Stimulated activated naive CD8-positive, alpha-beta T cell treated with anti-CD3 and anti-CD28 coated beads, Interleukin-15, Interleukin-2, amounts not matched to agents 100 ng/mL and 50 ng/mL, for 24 hours (primary cell): ENCODE measurements around the gene UQCRFS1.
A peak's percentile ranks its signal among the peaks of the same experiment; 100 is the strongest.
"Not testable (repeated sequence)": the region's sequence is repeated elsewhere in the genome, so short reads cannot be mapped to it uniquely, and the experiment has no call there.

ENCODE experiments used
- H3K27ac Mint-ChIP-seq: one replicate; pipeline ENCODE4 v1.8.0; 2021; ENCODE audit warnings: mild to moderate bottlenecking, mixed read lengths
- H3K27me3 Mint-ChIP-seq: one replicate; pipeline ENCODE4 v1.8.0; 2021; ENCODE audit warnings: mixed read lengths
- H3K36me3 Mint-ChIP-seq: one replicate; pipeline ENCODE4 v1.8.0; 2021; ENCODE audit warnings: low read depth, mixed read lengths
- H3K4me1 Mint-ChIP-seq: one replicate; pipeline ENCODE4 v1.8.0; 2021; ENCODE audit warnings: low read depth, mixed read lengths
- H3K4me3 Mint-ChIP-seq: one replicate; pipeline ENCODE4 v1.8.0; 2021; ENCODE audit warnings: mild to moderate bottlenecking, mixed read lengths
- H3K9me3 Mint-ChIP-seq: one replicate; pipeline ENCODE4 v1.8.0; 2021; ENCODE audit warnings: mixed read lengths

UQCRFS1 gene

GRCh38 chr19:29239213-29239776 is 26.3 kb upstream of the UQCRFS1 start:
- no peaks in the 10 kb centered on the region for H3K4me1 Mint-ChIP-seq
- no peaks in the 10 kb centered on the region for H3K36me3 Mint-ChIP-seq
- H3K27me3 Mint-ChIP-seq, result peaks cover 17% of the 10 kb centered on the region
- H3K4me3 Mint-ChIP-seq, result no peak overlapping the region
- peaks cover 2% of the 10 kb centered on the region for H3K9me3 Mint-ChIP-seq
- H3K27ac Mint-ChIP-seq, result no peak overlapping the region

- H3K27me3 Mint-ChIP-seq, result peaks cover 7% of the 10 kb centered on the region
- no peaks in the 10 kb centered on the region for H3K4me1 Mint-ChIP-seq
- H3K36me3 Mint-ChIP-seq, result no peaks in the 10 kb centered on the region
These were observed 20.6 kb upstream of the UQCRFS1 start for GRCh38 chr19:29233591-29233990.

GRCh38 chr19:29232315-29232852 is 19.4 kb upstream of the UQCRFS1 start:
- Mint-ChIP-seq H3K36me3 (no peaks in the 10 kb centered on the region), H3K27ac (no peak overlapping the region), H3K27me3 (peaks cover 7% of the 10 kb centered on the region), H3K4me1 (no peaks in the 10 kb centered on the region), H3K9me3 (peaks cover 4% of the 10 kb centered on the region), H3K4me3 (no peak overlapping the region)

More at GRCh38 chr19:29233591-29233990, 20.6 kb upstream of the UQCRFS1 start:
- Mint-ChIP-seq H3K27ac (no peak overlapping the region), H3K9me3 (peaks cover 4% of the 10 kb centered on the region), H3K4me3 (no peak overlapping the region)

- H3K9me3 Mint-ChIP-seq, H3K27ac Mint-ChIP-seq, H3K4me3 Mint-ChIP-seq, H3K27me3 Mint-ChIP-seq, H3K36me3 Mint-ChIP-seq, H3K4me1 Mint-ChIP-seq: not testable (repeated sequence)
These were observed 18.4 kb upstream of the UQCRFS1 start for GRCh38 chr19:29231306-29231705.

- Mint-ChIP-seq H3K27ac (no peak overlapping the region), H3K27me3 (peaks cover 15% of the 10 kb centered on the region), H3K4me1 (peaks cover 7% of the 10 kb centered on the region), H3K36me3 (no peaks in the 10 kb centered on the region), H3K4me3 (no peak overlapping the region), H3K9me3 (no peaks in the 10 kb centered on the region)
These were observed 4.7 kb upstream of the UQCRFS1 start for GRCh38 chr19:29217616-29218015.

- Mint-ChIP-seq H3K9me3 (peaks cover 4% of the 10 kb centered on the region), H3K4me3 (no peak overlapping the region), H3K27ac (no peak overlapping the region), H3K4me1 (peaks cover 20% of the 10 kb centered on the region), H3K27me3 (peaks cover 14% of the 10 kb centered on the region), H3K36me3 (peaks cover 14% of the 10 kb centered on the region)
These were observed 3.1 kb upstream of the UQCRFS1 start for GRCh38 chr19:29216021-29216420.

GRCh38 chr19:29215322-29215845 is 2.4 kb upstream of the UQCRFS1 start:
- Mint-ChIP-seq H3K4me3 (no peak overlapping the region), H3K27me3 (peaks cover 10% of the 10 kb centered on the region), H3K36me3 (peaks cover 21% of the 10 kb centered on the region), H3K27ac (no peak overlapping the region), H3K4me1 (peaks cover 26% of the 10 kb centered on the region), H3K9me3 (peaks cover 4% of the 10 kb centered on the region)

GRCh38 chr19:29214411-29214810 is 1.5 kb upstream of the UQCRFS1 start:
- no peak overlapping the region for H3K4me3 Mint-ChIP-seq
- no peak overlapping the region for H3K27ac Mint-ChIP-seq
- H3K4me1 Mint-ChIP-seq, result peaks cover 36% of the 10 kb centered on the region
- H3K27me3 Mint-ChIP-seq, result peaks cover 10% of the 10 kb centered on the region
- H3K36me3 Mint-ChIP-seq, result peaks cover 29% of the 10 kb centered on the region
- H3K9me3 Mint-ChIP-seq, result peaks cover 4% of the 10 kb centered on the region

- Mint-ChIP-seq H3K4me3 (peak overlapping the region; percentile 96), H3K9me3 (peaks cover 4% of the 10 kb centered on the region), H3K27me3 (peaks cover 6% of the 10 kb centered on the region), H3K4me1 (peaks cover 50% of the 10 kb centered on the region), H3K27ac (peak overlapping the region; percentile 96), H3K36me3 (peaks cover 41% of the 10 kb centered on the region)
These were observed 649 bp downstream of the UQCRFS1 start for GRCh38 chr19:29212356-29212647.

GRCh38 chr19:29211562-29212355 is 1.2 kb downstream of the UQCRFS1 start:
- Mint-ChIP-seq H3K27ac (peak overlapping the region; percentile 96), H3K36me3 (peaks cover 45% of the 10 kb centered on the region), H3K9me3 (peaks cover 4% of the 10 kb centered on the region), H3K4me3 (peak overlapping the region; percentile 96), H3K4me1 (peaks cover 53% of the 10 kb centered on the region), H3K27me3 (peaks cover 4% of the 10 kb centered on the region)

GRCh38 chr19:29211041-29211440 is 1.9 kb downstream of the UQCRFS1 start:
- peaks cover 53% of the 10 kb centered on the region for H3K36me3 Mint-ChIP-seq
- H3K4me1 Mint-ChIP-seq, result peaks cover 56% of the 10 kb centered on the region
- not testable (repeated sequence) for H3K27me3 Mint-ChIP-seq, H3K9me3 Mint-ChIP-seq
- peak overlapping the region; percentile 96 for H3K4me3 Mint-ChIP-seq
- peak overlapping the region; percentile 96 for H3K27ac Mint-ChIP-seq

- not testable (repeated sequence) for H3K9me3 Mint-ChIP-seq, H3K27me3 Mint-ChIP-seq, H3K27ac Mint-ChIP-seq
- Mint-ChIP-seq H3K4me3 (peak overlapping the region; percentile 96), H3K4me1 (peaks cover 56% of the 10 kb centered on the region), H3K36me3 (peaks cover 55% of the 10 kb centered on the region)
These were observed 2.4 kb downstream of the UQCRFS1 start for GRCh38 chr19:29210502-29210901.

- H3K9me3 Mint-ChIP-seq, H3K27me3 Mint-ChIP-seq: not testable (repeated sequence)
These were observed 5.4 kb downstream of the UQCRFS1 start for GRCh38 chr19:29207403-29208187.

GRCh38 chr19:29206453-29206852 is 6.5 kb downstream of the UQCRFS1 start:
- Mint-ChIP-seq H3K36me3 (peaks cover 58% of the 10 kb centered on the region), H3K27me3 (no peaks in the 10 kb centered on the region), H3K9me3 (peaks cover 4% of the 10 kb centered on the region), H3K4me3 (no peak overlapping the region), H3K27ac (no peak overlapping the region), H3K4me1 (peaks cover 40% of the 10 kb centered on the region)

More at GRCh38 chr19:29207403-29208187, 5.4 kb downstream of the UQCRFS1 start:
- not testable (repeated sequence) for H3K27ac Mint-ChIP-seq, H3K4me3 Mint-ChIP-seq
- H3K4me1 Mint-ChIP-seq, result peaks cover 49% of the 10 kb centered on the region
- peaks cover 68% of the 10 kb centered on the region for H3K36me3 Mint-ChIP-seq

- H3K4me1 Mint-ChIP-seq, result peaks cover 6% of the 10 kb centered on the region
- H3K36me3 Mint-ChIP-seq, result peaks cover 27% of the 10 kb centered on the region
- no peaks in the 10 kb centered on the region for H3K27me3 Mint-ChIP-seq
- H3K27ac Mint-ChIP-seq, result no peak overlapping the region
- H3K9me3 Mint-ChIP-seq, result peaks cover 4% of the 10 kb centered on the region
- no peak overlapping the region for H3K4me3 Mint-ChIP-seq
These were observed 10.7 kb downstream of the UQCRFS1 start for GRCh38 chr19:29202281-29202680.
